Activated T-helper 1 cell treated with anti-CD3 and anti-CD28 coated beads, Interleukin-2, amount 50 U/mL, for 16 hours (primary cell): ENCODE data around the gene SIX5.
A peak's percentile ranks its signal among the peaks of the same experiment; 100 is the strongest.

ENCODE experiments used
- DNase-seq, 2 donors: peaks; one replicate each; pipeline ENCODE4 v3.0.0-alpha.2; 2020; ENCODE audit warnings: low read depth in 1 of 2, low spot score in 1 of 2

Gene SIX5

DNA sequence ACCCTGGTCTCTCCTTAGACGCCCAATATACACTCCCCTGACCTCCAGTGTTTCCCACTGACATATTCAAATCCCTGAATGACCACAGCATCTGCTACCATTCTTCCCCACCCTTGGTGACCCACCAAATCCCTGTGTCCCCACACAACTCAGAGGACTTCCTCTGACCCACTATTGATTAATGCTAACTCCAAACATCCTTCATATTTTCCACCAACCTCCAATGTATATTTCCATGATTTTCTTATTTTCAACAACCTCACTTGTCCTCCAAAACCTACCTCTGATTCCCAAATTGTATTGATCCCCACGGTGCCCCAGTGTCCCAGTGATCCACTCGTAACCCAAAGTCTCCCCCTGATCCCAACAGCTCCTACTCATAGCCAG, 24.1 kb upstream of the SIX5 start:
- no peak for DNase-seq

DNA sequence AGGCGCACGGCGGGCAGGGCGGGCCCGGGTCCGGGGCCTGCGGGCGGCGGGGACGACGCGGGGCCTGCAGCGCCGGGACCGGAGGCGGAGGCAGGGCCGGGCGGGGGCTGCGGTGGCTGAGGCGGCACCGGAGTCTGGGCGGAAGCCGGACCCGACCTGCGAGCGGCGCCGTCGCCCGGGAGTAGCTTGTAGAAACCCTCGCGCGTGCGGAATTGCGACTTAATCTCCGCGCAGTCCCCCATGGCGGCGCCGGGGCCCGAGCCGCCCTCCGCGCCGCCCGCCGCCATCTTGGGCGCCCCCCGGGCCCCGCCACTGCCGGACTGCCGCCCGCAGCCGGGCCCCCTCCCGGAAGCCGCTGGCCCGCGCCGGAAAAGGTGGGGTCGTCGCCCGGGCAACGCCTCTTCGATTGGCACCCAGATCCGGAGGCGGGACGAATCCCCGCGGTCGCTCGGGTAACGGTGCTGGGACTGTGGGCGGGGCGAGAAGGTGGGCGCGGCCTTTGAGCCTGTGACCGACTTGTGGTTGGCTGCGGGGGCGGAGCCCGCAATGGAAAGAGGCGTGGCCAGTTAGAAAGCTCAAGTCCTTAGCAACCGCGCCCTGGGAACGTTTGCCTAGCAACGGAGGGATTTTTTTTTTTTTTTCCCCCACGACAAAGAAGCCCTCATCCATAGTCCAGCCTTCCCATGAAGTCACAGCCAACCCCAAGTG, 23.6 kb upstream of the SIX5 start, which contains the start of gene DMWD:
Gene DMWD, minus strand, starts transcription at position 376 of the 708 bp plus-strand sequence. Its CDS starts 89 bp downstream, at position 287.
- DNase-seq, result peak; percentile 98 to 99

DNA sequence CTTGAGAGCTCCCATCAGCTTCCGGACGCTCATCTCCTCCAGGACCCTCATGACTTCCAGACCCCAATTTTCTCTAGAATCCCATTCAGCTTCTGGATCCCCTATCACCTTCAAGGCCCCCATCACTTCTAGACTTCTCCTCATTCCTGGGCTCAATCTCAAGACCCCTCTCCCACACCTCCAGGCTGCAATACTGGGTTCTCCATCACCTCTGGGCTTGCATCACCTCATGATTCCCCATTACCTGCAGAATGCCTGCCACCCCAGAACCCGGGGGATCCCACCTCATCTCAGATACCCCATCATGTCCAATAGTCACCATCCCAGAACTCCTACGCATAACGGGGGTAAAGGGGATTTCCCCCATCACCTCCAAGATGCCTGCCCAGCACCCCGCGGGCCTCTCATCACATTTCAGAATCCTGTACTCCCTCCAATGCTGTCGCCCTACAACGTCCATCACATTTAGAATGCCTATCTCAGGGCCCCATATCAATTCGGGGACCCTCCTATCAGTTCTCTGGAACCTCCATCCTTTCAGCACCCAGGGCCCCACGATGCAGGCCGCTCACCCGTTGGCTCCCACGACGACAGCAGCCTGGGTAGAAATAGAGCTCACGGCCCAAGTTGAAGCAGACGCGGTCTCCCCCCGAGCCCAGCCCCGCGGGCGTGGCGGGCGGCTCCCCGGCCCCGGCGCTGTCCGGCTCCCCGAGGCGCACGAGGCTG, 22.9 kb upstream of the SIX5 start:
- DNase-seq, result no peak

DNA sequence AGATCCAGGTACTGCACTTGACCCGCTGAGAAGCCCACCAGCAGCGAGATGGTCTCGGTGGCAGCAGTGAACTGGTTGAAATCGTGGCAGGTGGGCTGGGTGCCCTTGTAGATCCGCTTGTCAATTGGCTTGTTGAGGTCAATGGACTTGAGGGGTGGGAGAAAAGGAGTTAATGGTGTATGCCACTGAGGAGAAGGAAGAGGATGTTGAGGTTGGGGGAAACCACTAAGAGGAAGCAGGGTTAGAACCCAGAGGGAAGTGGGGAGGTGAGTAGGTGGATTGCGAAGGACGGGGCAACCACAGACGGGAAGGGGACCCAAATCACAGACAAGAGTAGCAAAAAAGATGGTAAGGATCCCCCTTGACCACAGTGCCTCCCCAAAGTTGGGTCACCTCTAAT, 21.9 kb upstream of the SIX5 start:
- no peak for DNase-seq

DNA sequence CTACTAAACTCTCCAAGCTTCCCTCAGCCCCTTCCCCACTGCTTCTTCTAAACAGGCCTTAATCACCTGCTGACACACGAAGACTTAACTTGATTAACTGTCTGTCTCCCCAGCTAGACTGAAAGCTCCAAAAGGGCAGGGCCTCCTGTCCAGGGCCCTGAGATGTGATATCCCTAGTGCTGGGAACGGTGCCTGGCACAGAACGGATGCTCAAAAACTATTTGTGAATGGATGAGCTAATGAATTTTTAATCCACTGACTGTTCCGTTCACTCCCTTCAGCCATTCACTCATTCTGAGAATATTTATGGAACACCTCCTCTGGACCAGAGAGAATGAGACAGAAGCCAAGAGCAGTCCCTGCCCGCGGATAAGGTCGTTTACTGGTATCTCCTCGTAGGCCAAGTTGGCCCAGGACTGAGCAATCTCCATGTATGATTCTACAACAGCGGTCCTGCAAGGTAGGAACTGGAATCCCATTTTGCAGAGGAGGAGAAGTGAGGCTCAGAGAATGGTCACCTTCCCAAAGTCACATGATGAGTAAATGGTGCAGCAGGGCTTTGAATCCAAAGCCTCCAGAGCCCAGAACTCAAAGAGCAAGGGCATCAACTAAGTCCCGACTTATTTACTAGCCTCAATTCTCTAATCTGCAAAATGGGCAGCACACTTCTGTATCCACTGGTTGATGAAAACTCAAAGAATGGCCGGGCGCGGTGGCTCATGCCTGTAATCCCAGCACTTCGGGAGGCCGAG, 20.2 kb upstream of the SIX5 start:
- no peak for DNase-seq

DNA sequence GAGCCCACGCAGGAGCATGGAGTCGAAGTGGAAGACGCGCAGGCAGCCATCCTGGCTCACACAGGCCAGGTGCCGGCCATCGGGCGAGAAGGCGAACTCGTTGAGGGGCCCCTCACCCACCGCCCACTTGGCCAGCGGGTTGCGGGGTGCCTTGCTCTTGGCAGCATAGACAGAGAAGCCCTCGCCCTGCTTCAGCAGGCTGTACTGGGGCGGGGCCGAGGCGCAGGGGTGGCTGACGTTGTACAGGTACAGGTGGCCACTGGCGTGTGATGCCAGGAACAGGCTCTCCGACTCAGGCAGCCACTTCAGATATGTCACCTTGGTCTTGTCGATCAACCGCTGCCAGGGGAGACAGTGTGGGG, 17.5 kb upstream of the SIX5 start:
- no peak for DNase-seq

DNA sequence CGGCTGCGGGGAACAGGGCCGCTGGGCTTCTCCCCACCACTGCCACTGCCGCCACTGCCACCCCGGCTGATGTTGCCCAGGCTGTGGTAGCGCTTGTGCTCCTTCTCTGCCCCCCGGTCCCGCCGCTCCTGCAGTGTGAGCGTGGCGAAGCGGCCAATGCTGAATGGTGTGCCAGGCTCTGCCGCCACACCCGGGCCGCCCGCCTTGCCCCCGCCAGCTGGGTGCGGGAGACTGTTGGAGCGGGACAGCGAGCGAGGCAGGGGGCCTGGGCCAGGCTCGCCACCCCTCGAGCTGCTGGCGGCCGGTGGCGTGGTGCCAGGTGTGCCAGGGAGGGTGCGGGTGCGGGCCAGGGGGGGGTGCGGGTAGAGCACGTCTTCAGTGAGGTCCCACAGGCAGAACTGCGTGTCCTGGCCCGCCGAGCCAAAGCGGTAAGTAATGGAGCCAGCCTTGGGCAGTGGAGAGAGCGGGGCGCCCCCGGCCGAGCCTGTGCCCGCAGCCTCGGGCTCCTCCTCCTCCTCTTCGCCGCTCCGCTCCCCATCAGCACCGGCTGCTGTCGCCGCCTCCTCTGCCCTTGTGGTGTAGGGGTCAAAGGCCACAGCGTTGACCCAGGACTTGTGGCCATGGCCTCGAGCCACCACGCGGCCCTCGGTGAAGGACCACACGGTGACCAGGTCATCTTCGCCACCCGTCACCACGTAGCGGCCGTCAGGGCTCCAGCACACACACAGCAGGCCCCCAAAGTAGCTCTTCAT, 16.9 kb upstream of the SIX5 start:
- no peak for DNase-seq

DNA sequence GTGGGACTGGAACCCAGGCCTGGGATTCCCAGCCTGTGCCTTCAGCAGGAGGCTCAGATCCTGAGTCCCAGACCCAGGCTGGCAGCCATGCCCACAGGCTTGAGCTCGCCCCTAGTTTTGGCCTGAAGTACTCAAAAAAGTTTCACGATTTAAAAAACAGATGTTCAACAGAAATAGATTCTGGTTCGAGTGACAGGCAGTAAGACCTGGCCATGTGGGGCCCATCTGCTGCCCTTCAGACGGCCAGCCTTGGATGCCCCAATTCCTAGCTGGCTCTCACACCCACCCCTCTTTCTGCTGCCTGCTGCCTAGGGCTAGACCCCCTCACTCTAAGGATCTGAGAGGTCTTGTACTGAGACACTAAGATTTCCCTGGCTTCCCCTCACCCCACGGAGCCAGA, 16.0 kb upstream of the SIX5 start:
- DNase-seq, result no peak

DNA sequence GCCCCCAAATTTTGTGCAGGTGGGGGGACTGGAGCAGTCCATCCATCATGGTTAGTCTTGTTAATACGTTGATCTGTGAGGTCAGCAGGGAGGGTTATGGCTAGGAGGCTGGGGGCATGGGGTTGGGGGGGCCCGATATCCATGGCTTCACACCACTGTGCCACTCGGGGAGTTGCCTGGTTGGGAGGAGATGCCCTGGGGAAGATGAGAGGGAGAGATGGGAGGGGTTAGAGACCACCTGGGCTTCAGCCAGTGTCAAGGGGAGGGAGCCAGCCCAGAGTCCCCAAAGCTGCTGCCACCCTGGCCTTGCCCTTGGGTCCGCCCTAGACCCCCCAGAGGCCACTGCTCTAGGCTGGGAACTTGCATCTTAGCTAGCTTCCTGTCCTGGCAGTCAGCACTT, 15.0 kb upstream of the SIX5 start:
- no peak for DNase-seq

DNA sequence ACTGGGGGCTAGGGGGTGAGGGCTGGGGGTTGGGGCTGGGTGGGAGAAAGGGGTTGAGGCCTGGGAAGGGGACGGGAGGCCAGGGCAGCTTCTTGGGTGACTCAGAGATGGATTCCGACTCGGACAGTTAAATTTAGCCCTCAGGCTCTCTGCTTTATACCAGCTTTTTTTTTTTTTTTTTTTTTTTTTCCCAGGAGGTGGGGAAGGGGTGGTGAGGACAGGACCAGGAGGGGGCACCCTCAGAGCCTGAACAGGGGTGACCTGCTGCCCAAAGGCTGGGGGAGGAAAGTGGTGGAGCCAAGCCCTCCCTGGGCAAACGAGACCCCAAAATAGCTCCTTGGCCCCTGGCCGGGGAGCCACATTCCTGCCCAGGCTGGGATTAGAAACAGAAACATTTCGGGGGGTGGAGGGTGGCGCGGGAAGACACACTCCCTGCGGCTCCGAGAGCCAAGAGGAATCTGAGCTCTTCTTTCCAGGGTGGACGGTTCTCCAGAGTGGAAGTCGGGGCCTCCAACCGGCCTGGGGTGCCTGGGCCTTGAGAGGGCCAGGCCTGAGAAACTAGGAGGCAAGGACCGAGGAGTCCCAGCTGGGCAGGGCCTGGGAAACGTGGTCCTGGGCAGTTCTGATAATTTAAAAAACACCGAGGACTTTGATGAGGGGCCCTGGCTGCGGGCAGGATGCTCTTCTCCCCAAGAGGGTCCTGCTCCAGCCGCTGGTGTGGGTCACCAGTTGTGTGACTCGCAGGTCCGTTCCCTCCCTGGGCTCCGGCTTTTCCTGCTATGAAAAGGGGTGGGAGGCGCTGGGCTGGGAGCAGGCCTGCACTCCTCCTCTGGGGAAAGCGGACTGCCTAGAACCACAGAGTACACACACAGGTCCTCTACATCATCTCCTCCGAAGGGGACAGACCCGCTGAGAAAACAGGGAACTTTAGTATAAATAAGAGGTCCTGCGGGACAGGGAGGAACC, 14.1 kb upstream of the SIX5 start:
- DNase-seq, result no peak

DNA sequence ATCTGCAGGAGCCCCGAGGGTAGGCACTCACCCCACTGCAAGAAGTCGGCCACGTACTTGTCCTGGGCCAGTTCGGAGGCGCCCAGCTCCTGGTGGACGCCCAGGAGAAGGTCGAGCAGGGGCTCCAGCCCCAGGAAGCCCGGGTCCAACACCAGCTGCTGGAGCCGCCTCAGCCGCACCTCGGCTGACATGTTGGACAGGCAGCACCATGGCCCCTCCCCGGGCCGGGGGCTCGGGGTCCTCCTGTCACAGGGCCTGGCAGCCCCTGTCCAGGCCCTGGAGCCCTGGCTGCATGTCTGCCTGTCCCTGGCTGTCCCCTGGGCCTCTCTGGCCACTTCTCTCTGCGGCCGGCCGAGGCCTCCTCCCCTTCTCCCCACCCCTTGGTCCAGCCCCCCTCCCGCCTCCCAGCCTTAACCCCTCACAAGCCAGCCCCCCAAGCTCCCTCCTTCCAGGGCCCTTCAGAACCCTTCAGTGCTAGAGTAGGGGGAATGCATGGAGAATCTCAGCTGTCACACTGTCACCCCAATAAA, 13.2 kb upstream of the SIX5 start, which contains the start of gene DMPK:
Gene DMPK, minus strand, starts transcription at position 329 of the 530 bp plus-strand sequence. Its CDS starts 138 bp downstream, at position 191.
- no peak for DNase-seq

DNA sequence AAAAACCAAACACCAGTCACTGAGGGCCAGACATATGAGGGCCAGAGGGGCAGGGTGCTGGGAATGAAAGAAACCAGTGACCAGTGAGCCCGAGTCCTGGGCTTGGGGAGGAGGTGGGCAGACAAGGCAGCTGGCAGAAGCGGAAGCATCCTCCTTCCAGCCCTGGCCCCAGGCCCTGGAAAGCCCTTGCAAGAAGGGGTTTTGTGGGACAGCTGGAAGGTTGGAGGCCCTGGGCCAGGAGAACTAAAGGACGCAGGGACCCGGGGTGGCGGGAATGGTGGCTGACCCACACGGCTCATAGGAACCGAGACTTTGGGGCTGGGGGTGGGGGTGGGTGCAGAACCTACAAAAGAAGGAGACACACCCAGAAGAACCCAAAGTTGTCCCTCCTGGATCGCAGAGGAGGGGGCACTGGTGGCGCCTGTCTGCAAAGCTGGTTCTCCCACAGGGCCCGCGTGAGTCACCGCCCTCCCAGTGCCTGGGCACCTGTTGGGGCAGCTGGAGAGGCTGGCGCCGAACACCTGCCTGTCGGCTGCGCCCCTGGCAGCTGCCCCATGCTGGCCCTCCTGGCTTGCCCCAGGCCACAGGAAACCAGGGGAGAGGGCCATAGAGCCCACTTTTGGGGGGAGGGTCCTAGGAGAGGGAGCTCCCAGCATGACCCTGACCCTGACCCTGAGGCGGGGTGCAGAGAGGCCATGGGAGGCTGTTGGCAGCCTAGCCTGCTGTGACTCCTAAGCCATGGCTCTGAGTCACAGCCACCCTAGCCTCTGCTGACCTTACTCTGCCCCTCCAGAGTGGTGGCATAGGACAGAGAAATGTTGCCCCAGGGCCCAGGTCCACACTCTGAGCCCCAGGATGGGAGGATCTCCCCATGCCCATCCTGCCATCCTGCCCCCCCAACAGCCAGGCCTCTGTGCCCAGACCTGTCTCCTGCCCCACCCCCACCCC, 12.4 kb upstream of the SIX5 start:
- no peak for DNase-seq

DNA sequence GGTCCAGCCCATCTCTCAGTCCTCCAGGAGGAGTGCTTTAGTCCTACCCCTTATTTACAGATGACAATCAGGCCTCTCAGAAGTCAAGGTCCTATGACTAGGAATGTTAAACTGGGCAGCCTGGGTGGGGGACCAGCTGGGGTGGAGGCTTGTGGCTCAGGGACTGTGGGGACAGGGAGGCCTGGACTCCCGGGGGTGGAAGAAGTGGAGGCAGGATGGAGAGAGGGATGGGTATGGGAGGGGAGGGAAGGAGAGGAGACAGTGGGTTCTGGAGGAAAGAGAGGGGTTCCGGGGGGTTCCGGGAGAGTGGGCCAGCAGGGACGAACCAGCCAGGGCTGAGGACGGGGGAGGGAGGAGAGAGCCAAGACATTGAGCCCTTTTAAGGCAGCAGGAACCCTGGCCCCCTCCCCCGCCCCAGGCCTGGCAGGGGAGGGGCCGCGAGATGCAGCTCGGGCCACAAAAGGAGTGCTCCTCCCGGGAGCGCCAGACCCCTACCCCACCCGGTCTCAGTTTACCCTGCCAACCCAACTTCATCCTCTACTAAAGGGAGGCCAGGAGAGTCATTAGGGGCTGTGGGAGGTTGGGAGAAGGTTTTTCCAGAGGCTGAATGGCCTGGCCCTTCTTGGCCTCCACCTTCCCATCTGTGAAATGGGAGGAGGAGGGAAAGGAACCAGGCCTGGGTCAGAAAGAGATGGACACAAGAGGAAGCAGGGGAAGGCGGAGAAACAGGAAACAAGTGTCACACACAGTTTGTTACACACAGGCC, 11.6 kb upstream of the SIX5 start:
- DNase-seq, result no peak

DNA sequence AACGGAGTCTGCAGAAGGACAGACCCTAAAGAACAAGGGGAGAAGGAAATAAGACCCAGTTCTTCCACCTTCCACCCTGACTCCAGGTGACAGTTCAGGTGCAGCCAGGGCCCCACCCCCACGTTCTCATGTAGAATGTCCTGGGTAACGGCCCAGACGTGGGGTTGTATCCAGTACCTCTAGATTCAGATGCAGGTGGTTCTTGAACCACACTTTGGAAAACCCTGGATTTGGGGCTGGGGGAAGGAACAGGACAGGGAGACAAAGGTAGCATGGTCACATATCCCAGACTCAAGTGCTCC, 11.0 kb upstream of the SIX5 start:
- DNase-seq, result no peak

DNA sequence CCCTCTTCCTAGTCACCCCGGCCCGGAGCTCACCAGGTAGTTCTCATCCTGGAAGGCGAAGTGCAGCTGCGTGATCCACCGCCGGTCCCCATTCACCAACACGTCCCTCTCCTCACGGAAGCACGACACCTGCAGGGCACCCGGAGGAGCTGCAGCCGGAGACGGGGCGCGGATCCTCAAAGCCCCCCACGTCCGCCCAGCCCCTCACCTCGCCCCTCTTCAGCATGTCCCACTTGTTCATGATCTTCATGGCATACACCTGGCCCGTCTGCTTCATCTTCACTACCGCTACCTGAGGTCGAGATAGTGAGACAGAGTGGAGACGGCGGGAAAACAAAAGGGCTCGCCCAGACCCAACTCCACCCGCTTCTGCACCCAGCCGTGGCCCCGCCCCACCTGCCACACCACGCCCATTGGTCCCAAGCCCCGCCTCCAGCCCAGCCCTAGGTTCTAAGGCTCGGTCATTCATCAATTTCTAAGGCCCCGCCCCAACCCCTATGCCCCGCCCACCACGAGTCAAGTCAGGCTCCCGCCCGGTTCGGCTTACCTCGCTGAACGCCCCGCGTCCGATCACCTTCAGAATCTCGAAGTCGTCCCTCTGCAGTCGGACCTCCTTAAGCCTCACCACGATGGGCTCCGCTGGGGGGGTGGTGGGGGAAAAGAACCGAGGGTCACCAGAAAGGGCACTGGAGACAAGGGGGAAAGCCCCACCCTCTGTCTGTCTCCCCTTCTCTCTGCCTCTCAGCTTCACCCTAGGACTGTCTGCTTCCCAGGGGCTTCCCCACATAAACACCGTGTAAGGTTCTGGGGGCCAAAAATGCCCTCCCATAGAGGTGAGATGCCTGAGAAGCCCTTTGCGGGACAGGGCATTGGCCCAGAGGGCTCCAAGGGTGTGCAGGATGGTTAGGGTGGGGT, 10.4 kb upstream of the SIX5 start:
- peak; percentile 52 to 71 for DNase-seq

DNA sequence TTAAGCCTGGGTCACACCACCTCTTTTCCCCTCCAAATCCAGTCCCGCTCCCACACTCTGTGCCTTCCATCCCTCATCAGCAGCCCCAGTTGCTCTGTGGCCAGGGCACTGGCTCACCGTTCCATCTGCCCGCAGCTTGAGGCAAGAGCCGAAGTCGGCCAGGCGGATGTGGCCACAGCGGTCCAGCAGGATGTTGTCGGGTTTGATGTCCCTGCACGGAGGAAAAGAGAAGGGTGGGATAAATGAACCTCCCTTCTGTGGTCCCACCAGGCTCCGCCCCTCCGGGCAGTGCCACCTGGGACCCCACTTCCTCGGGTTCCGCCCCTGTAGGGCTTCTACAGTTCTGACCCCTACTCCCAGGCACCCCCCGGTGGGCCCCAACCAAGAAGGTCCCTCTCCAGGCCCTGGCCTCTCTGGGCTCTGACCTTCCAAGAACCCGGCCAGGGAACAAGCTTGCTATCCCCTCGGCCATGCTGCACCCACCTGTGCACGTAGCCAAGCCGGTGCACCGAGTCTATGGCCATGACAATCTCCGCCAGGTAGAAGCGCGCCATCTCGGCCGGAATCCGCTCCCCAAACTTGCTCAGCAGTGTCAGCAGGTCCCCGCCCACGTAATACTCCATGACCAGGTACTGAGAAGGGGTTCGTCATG, 9.1 kb upstream of the SIX5 start:
- DNase-seq, result no peak
